Amniotic epithelial cell (primary cell): ENCODE results near the gene ARL8A.
"Not testable (repeated sequence)": the region's sequence is repeated elsewhere in the genome, so short reads cannot be mapped to it uniquely, and the experiment has no call there.

ENCODE experiments used
- DNase-seq: peaks from one replicate; pipeline ENCODE4 v3.0.0-alpha.2; 2010; ENCODE audit warnings: low read depth

Gene ARL8A

DNA sequence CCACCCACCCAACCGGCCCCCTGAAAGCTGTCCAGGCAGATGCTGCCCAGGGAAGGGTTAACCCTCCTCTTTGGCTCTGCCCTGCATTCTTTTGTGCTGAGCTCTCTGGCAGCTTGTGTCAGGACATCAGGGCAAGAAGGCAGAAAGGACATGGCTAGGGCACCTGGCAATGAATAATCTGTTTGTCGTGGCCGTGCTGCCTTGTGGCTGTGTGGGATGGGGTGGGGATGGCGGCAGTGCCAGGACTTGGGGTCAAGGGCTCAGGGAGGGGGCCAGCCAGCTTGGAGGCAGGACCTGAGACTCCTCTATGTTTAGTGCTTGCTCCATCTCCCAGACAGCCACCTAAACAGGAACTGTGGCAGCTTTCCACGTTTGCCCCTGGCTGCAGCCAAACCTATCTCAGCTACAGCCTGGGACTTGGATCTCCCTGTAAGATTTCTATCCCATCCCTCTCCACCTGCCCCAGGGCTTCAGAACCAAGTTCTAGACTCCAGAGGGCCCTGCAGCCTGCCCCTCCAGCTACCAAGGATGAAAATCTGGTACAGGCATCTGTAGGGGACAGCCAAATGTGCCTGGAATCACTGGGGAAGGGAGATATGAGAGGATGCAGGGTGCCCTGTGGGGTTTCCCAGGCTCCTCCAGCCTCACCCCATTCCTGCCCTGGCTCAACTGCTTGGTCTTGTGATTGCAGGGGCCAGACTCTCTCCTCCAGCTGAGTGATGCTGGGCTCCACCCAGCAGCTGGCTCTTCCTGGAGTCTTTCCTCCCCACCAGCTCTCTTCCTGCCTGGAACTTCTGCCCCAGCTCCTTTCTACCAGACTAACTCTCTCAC lies 31.5 kb downstream of the ARL8A start:
- no peak for DNase-seq

DNA sequence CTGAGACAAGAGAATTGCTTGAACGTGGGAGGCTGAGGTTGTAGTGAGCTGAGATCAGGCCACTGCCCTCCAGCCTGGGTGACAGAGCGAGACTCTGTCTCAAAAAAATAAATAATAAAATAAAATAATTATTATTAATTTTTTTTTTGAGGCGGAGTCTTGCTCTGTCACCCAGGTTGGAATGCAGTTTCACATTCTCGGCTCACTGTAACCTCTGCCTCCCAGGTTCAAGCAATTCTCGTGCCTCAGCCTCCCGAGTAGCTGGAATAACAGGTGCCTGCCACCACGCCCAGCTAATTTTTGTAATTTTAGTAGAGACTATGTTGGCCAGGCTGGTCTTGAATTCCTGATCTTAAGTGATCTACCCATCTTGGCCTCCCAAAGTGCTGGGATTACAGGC lies 32.9 kb downstream of the ARL8A start:
- DNase-seq = not testable (repeated sequence)

DNA sequence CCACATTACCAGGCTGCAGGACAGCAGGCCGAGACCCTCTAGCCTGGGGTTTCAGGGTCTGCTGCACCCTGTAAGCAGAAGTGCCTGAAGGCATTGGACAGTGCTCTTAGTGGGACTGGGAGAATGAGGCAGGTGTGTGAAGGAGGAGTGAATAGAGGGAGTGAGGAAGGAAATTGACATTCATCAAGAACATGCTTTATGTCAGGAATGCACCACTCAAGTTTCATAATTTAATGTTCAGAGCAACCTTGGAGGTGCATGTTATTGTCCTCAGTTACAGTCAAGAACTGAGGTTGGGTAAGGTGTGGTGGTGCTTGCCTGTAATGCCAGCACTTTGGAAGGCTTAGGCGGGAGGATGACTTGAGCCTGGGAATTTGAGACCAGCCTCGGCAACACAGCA lies 33.6 kb downstream of the ARL8A start:
- DNase-seq = no peak

DNA sequence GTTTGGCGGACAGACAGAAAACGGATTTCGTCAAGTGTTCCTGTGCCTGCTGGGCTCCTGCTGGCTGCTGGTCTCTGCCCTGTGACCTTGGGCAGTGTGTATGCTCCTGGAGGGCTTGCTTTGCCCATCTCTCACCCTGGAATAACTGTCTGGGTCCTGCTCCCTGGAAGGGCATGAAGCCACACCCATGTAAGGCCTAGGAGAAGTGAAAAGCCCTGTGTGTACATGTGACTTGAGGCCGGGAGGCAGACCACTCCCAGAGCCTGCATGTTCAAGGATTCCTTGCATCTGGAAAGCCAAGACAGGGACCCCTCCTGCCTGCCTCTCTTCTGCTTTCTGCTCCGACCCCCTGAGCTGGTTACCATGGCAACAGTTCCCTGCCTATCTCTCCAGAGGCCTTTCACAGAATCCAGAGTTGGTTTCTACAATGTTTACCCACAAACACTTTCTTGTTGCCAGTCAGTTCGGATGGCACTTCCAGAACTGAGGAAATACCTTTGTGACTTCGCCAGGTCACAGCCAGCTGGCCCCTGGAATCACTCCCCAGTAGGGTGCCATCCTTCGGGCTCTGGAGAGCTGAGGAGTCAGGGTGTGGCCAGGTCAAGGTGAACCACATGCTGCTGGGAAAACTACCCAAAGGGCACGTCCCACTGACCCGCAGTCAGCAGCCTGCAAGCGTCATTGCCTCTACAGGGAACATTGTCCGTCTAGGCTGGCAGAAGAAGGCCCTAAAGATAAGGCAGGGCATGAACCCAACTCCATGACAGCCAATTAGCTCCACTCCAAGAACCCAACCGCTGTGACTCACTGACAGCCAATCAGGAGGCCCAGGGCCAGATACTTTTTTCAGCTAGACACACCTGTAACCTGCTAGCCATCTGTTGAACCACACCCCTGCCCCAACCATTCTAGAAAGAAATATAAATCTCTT lies 36.5 kb downstream of the ARL8A start:
- no peak for DNase-seq

DNA sequence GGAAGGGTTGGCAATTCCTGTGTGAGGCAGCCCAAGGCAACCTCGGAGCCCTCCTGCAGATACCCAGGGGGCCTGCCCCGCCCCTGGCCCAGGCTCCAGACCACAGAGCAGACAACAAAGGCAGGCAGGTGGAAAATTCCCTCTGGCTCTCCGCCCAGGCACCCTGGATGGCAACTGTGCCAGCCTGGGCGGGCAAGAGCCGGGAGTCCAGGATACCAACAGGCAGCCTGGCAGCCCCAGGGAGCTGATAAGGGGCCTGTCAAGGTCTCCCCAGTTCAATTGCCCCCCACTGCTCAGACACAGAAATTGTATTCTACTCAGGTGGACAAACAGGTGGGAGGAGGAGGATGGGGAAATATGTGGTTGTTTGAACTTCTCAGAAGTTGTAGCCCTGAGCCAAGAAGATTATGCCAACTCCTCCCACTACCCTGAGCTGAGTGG lies 37.2 kb downstream of the ARL8A start:
- no peak for DNase-seq

DNA sequence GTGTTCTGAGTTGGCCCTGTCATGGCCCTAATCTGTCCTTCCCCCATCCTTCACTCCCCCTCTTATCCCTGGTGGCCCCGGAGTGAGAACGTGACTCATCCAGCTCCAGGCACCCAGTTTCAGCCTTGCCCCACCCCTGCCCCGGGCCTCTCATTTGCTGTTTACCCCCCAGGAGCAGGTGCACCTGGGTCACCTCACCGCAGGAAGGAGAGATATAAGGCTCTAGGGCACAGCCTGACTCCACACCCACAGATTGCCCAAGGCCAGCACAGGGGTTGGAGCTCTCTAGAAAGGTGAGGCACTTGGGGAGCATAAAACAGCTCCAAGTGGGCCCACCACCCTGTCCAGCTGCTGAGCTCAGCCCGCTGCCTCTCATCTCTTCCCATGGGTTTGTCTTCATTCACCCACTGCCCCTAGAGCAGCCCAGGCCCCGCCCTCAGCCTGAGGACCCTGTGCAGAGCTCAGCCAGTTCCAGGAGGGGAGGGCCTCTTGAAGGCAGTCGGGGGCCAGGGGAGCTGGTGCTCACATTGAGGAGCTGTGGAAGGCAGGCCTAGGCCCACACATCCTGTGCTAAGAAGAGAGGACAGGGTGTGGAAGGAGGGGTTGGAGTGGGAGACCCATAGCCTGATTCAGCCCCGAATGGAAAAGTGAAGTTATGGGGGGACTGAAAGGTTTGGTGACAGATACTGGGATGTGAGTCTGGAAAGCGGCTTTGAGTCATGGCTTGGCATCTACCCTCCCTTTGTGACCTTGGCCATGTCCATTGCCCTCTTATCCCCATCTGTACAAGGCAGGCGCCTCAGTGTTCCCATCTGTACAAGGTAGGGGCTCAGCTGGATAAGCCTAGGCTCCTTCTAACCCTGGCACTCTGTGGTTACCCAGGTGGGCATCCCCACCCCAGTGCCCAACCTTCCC lies 37.9 kb downstream of the ARL8A start:
- DNase-seq = no peak

DNA sequence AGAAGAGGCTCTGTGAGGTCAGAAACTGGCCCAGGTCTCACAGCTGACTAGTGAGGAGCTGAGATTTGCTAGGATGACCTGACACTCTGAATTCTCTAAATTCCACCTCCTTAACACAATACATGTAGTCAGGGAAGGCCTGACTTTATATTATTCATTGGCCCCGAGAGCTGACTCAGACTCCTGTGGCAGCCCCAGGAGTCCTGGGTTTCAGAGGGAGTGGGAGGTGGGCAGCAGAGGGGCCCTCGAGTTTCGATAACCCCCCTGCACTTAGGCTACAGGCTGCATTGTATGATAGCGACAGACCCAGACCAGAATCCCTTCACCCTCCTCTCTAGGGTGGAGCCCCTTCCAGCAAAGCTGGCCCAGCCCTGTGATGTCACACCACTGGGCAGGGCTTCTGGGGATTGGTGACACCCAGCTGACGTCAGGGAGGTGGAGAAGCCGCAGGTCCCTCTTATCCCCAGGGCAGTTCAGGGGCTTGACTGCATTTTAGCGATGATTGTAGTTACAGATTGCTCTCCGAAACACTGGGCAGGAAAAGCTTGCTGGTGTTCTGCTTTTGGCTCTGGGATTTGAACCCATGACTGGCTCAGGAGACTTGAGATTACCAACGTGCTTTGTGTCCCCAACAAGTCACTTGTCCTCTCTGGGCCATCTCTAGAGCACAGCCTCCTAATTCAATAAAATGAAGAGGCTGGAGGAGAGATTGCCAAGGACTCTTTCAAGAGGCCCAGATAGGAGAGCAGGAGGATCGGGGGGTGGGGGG lies 38.8 kb downstream of the ARL8A start:
- peak; percentile 57 for DNase-seq

DNA sequence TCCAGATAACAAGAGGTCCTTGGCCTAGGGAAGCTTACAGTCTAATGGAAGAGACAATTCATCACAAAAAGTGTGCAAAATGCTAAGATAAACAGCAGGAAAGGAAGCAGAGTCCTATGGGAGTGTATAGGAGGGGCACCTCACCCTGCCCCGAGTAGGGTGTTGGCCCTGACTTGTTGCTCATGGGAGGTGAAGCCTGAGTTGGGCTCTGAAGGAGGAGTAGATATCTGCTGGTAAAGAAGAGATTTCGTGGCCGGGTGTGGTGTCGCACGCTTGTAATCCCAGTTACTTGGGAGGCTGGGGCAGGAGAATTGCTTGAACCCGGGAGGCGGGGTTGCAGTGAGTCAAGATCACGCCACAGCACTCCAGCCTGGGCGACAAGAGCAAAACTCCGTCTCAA lies 40.5 kb downstream of the ARL8A start:
- no peak for DNase-seq

DNA sequence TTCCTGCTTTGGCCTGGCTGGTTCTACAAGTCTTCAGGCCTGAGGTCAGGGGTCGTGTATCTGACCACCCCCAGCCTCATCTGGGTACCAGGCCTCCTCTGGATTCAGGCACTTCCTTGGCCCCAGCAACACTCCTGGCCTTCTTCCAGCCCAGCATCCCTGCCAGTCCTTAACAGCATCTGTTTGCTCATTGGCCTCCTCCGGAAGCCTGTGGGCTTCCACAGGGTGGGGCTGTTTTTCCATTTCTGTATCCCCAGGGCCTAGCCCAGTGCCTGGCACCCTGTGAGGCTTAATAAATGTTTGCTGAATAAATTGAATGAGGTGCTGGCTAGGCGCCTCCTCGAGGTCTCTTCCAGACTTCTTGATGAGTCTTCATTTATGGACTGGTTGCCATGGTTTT lies 43.4 kb downstream of the ARL8A start:
- no peak for DNase-seq

DNA sequence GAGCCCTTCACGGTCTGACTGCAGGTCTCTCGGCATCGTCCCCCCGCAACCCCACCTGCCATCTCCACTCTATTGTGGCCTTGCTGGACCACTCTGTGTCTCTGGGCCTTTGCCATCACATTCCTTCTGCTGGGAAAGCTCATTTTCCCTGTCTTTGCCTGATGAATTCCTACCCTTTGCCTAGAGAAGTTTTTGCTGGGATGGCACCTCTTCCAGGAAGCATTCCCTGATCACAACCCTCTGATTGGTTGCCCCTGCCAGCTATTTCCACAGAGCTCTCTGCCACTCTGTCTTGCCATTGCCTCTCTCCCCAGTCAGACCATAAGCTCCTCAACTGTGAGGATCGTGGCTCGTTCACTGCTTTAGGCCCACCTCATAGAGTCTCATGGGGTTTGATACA lies 50.7 kb downstream of the ARL8A start:
- no peak for DNase-seq

DNA sequence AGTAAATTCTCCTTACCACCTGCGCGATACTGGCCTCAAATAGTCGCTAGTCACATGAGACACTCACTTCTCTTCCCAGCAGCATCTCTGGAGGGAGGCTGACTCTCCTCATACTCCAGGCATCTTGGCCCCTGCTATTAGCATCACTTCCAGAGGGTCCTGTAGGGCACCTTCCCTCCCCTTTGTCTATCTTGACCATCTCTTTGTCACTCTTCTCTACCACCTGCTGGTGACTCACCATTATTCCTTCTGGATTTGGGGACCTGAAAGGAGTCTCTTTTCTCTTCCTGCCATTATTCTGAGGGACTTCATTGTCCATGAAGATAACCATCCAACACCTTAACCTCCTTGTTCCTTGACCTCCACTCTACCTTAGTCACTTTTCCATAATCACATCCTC lies 53.5 kb downstream of the ARL8A start:
- DNase-seq = no peak

DNA sequence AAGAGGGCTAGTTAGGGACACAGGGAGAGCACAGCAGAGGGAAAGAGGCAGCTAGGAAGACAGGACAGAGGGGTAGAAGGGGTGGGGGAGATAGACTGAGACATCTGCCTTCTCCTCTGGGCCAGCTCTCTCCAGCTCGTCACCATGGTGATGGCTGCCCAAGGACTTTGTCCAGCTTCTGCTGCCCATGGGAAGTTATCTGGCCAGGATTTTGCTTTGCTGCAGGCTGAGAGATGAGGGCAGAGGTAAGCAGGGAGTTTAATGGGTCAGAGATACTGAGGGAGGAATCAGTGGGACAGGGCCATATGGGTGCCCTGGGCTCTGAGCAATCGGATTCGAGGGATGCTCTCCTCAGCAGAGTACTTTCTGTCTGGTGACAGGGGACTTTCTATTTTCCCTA lies 56.3 kb downstream of the ARL8A start:
- DNase-seq = no peak

DNA sequence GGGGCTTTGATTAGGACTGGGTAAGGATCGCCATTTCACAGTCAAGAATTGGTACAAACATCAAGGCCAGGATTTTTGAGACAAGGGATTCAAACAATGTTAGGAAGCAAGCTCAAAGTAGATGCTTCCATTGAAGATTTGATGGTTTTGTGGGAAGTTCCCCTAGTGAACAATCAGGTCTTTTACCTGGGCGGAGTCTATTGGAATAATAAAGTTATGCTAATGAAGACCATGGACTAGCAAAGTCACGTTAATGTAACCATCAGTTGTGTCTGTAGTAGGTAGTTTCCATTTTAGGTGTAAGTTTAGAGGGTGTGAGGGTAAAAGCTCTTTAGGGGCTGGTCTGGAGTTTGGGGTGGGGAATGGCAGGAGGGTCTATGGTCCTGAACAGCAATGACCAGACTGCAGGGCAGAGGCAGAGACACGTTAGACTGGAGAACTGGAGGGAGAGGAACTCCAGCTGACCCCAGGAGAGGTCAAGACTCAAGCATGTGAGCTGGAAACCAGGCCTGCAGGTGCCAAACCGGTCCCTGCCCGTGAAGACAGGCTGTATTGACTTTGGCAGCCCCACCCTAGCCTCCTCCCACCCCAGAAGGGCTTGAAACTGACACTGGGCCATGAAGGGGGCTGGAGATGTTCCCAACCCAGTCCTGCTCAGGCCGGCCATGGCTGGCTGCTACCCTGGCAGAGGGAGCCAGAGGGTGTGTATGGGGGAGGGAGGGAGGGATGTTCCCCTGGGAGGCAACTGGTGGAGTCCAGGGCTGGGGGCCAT lies 57.8 kb downstream of the ARL8A start:
- DNase-seq = no peak

DNA sequence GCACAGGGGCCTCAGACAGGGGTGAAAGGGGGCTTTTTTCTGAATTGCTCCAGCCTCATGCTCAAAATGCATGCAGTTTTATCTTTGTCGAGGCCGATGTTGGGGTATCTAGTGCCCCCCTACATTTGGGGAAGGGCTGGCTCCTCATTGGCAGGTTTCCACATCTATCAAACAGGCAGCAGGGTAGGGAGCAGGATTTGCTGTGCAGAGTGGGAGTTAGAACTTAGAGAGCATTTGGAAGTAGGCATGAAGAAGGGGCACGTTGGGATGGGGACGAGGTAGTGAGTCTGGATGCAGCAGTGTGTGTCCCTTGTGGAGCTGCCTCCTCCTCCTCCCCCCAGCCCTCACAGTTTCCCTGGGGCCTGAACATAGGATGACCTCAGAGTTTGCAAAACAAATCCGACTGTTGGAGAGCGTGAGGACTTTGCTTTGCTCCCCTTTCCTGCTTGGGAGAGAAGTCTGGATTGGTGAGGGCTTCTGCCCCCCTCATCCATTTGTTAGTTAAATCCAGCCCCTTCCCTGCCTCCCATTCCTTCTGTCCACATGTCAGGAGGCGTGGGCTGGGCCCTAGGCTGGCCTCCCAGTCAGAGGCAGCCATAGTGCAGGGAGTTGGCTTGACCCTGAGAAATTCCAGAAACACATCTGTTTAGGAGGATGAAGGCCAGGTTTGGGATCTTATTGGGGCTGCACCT lies 58.7 kb downstream of the ARL8A start:
- peak; percentile 31 for DNase-seq

DNA sequence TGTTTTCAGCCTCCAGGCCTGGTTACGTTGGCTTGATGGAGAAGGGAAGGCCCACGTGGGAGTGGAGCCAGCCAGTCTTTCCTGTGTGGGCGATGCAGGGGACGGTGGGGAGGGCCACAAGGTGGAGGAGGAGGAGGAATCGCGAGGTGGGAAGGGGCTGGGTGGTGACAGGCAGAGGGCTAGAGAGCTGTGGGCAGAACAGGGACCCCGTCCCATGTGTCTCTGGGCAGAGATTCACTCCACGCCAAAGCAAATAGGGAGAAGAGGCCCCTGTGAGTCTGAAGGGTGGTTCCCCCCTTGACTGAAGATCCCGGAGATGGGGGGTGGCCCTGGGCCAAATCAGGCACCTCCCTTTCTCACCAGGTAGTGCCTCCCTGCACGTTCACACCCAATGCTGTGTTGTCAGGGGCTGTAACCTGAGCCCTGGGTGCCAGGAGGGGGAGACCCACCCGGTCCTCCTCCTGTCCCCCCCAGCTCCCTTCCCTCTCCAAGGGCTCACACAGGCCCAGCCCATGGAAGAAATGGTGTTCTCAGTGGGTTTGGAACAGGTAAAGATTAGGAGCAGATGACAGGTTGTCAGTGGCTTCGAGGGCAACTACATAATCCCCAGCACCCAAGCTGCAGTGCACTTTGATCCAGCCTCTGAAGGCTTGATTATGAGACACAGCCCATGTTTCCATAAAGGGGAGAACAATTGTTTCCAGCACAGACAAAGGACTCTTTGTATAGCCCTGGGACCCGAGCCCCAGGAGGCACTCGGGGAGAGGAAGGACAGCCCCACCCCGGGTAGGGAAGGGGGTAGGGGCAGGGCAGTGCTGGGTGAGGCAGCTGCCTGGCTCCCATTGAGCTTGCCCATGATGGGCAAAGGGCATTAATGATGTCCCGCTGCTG lies 59.5 kb downstream of the ARL8A start:
- DNase-seq = no peak
